H1 (cell line): ENCODE data around the gene HSD17B8. TPM values are rescaled to one million over a fixed set of nuclear protein-coding genes. Genes with fewer than 3 reads are reported as not detected.

Experiments used
- CTCF ChIA-PET: fragments of 300-600 bp; sonication (Branson Sonifier 250); formaldehyde crosslinking; loops from one replicate; lab custom pipeline; 2021; ENCODE audit not compliant: partially characterized antibody; lab: Charles Lee
- POLR2A ChIA-PET: fragments of 300-600 bp; sonication (Branson Sonifier 250); formaldehyde crosslinking; loops from one replicate; lab custom pipeline; 2021; ENCODE audit warnings: inconsistent platforms; ENCODE audit not compliant: partially characterized antibody; lab: Charles Lee
- DNase-seq, 2 experiments: peaks; one replicate each; pipeline versions ENCODE4 v3.0.0 to v3.0.0-alpha.2; 2010 to 2022; ENCODE audit warnings: low spot score in 2 of 2, low read depth in 1 of 2, mixed read lengths in 1 of 2
- FAIRE-seq: peaks from 2 replicates; lab custom pipeline; 2011; peaks lifted over from hg19 to GRCh38; lab: Jason Lieb, UNC
- H2AFZ ChIP-seq: 2 replicates; pipeline ENCODE4 v1.8.1; 2012; ENCODE audit warnings: low read length, inconsistent platforms
- H2AK5ac ChIP-seq: 2 replicates; pipeline ENCODE4 v1.6.1; 2013; ENCODE audit warnings: low read depth, low read length
- H2BK120ac ChIP-seq: replicated peaks from 2 replicates; pipeline ENCODE3; 2013; ENCODE audit warnings: low read depth, low read length, inconsistent platforms
- H2BK12ac ChIP-seq: 2 replicates; pipeline ENCODE4 v1.6.1; 2013; ENCODE audit warnings: low read depth, low read length
- H2BK15ac ChIP-seq: 2 replicates; pipeline ENCODE4 v1.6.1; 2013; ENCODE audit warnings: low read length
- H2BK20ac ChIP-seq: 2 replicates; pipeline ENCODE4 v1.6.1; 2013; ENCODE audit warnings: low read length
- H2BK5ac ChIP-seq: 2 replicates; pipeline ENCODE4 v1.6.1; 2013; ENCODE audit warnings: low read depth, low read length
- H3K14ac ChIP-seq: 2 replicates; pipeline ENCODE4 v1.6.1; 2013; ENCODE audit warnings: inconsistent platforms; ENCODE audit not compliant: insufficient read length
- H3K18ac ChIP-seq: 2 replicates; pipeline ENCODE4 v1.6.1; 2013; ENCODE audit warnings: low read length; ENCODE audit errors: extremely low read depth
- H3K23ac ChIP-seq: 2 replicates; pipeline ENCODE4 v1.6.1; 2013; ENCODE audit warnings: inconsistent platforms; ENCODE audit not compliant: insufficient read length
- H3K23me2 ChIP-seq: 2 replicates; pipeline ENCODE4 v1.6.1; 2013; ENCODE audit warnings: low read depth, low read length
- H3K27ac ChIP-seq: 2 replicates; pipeline ENCODE4 v1.6.1; 2011; ENCODE audit warnings: low read depth, low read length, inconsistent platforms
- H3K27me3 ChIP-seq, 4 experiments: replicated peaks in 1 of 4; 1 replicate in 1 of 4; 2 replicates in 3 of 4; pipeline versions ENCODE4 v1.6.1 to v1.8.1; 2011 to 2013; ENCODE audit warnings: low read length in 3 of 4, mild to moderate bottlenecking in 3 of 4, inconsistent platforms in 2 of 4, mixed read lengths in 2 of 4, moderate library complexity in 1 of 4; ENCODE audit not compliant: control insufficient read depth in 3 of 4, insufficient read depth in 3 of 4; ENCODE audit errors: extremely low read depth in 1 of 4
- H3K36me3 ChIP-seq, 4 experiments: 2 replicates each; pipeline versions ENCODE4 v1.6.1 to v1.8.1; 2011 to 2013; ENCODE audit warnings: mild to moderate bottlenecking in 4 of 4, low read length in 3 of 4, moderate library complexity in 2 of 4, control low read depth in 1 of 4, inconsistent platforms in 1 of 4; ENCODE audit not compliant: insufficient read depth in 4 of 4, control insufficient read depth in 2 of 4
- H3K4ac ChIP-seq: replicated peaks from 2 replicates; pipeline ENCODE3; 2013; ENCODE audit warnings: low read length, low read depth, mixed read lengths, inconsistent platforms; ENCODE audit not compliant: insufficient read length
- H3K4me1 ChIP-seq, 4 experiments: replicated peaks in 1 of 4; 1 replicate in 1 of 4; 2 replicates in 3 of 4; pipeline versions ENCODE4 v1.6.1 to v1.8.1; 2011 to 2013; ENCODE audit warnings: low read length in 3 of 4, inconsistent platforms in 2 of 4, mixed read lengths in 1 of 4; ENCODE audit not compliant: insufficient read depth in 4 of 4, control insufficient read depth in 3 of 4
- H3K4me2 ChIP-seq, 2 experiments: 2 replicates each; pipeline versions ENCODE4 v1.6.1 to v1.8.1; 2011 to 2013; ENCODE audit warnings: low read depth in 2 of 2, low read length in 2 of 2, control low read depth in 1 of 2, inconsistent platforms in 1 of 2, mild to moderate bottlenecking in 1 of 2; ENCODE audit not compliant: insufficient read depth in 1 of 2
- H3K4me3 ChIP-seq, 4 experiments: fragments of 200-600, 300-600 bp in 1 of 4; sonication (generic), shearing (Covaris generic), sonication (Bioruptor Twin) in 1 of 4; 2 replicates each; pipeline versions ENCODE4 v1.5.1 to v1.8.1; 2011 to 2016; ENCODE audit warnings: low read length in 4 of 4, low read depth in 3 of 4, control low read depth in 2 of 4, inconsistent platforms in 2 of 4, mild to moderate bottlenecking in 2 of 4, mixed read lengths in 1 of 4, moderate library complexity in 1 of 4; ENCODE audit not compliant: insufficient read depth in 2 of 4; ENCODE audit errors: extremely low read depth in 1 of 4
- H3K56ac ChIP-seq: replicated peaks from 2 replicates; pipeline ENCODE3; 2013; ENCODE audit warnings: low read depth, mild to moderate bottlenecking, mixed read lengths, low read length, inconsistent platforms; ENCODE audit not compliant: insufficient read length
- H3K79me1 ChIP-seq: 2 replicates; pipeline ENCODE4 v1.6.1; 2013; ENCODE audit warnings: low read depth, low read length, control low read depth
- H3K79me2 ChIP-seq, 2 experiments: 2 replicates each; pipeline versions ENCODE4 v1.6.1 to v1.8.1; 2012 to 2013; ENCODE audit warnings: low read length in 2 of 2, mild to moderate bottlenecking in 2 of 2, inconsistent platforms in 1 of 2; ENCODE audit not compliant: insufficient read depth in 2 of 2, control insufficient read depth in 1 of 2
- H3K9ac ChIP-seq, 4 experiments: replicated peaks in 1 of 4; 1 replicate in 1 of 4; 2 replicates in 3 of 4; pipeline versions ENCODE4 v1.6.1 to v1.8.1; 2011 to 2013; ENCODE audit warnings: low read depth in 3 of 4, low read length in 3 of 4, control low read depth in 2 of 4, mild to moderate bottlenecking in 2 of 4, moderate library complexity in 2 of 4, inconsistent platforms in 1 of 4; ENCODE audit errors: extremely low read depth in 1 of 4
- H3K9me3 ChIP-seq, 2 experiments: 2 replicates each; pipeline versions ENCODE4 v1.6.1 to v1.8.1; 2012 to 2013; ENCODE audit warnings: mild to moderate bottlenecking in 2 of 2, moderate library complexity in 2 of 2, control low read depth in 1 of 2, inconsistent platforms in 1 of 2, low read depth in 1 of 2, low read length in 1 of 2, mixed read lengths in 1 of 2; ENCODE audit not compliant: insufficient read depth in 2 of 2
- H4K20me1 ChIP-seq, 2 experiments: replicated peaks in 1 of 2; 2 replicates each; pipeline versions ENCODE3 to v1.8.1; 2011 to 2013; ENCODE audit warnings: inconsistent platforms in 2 of 2, low read length in 2 of 2, mild to moderate bottlenecking in 1 of 2; ENCODE audit not compliant: insufficient read depth in 2 of 2, control insufficient read depth in 1 of 2
- H4K5ac ChIP-seq: 2 replicates; pipeline ENCODE4 v1.6.1; 2013; ENCODE audit warnings: low read length, low read depth, mixed read lengths, inconsistent platforms; ENCODE audit not compliant: insufficient read length
- H4K8ac ChIP-seq: 2 replicates; pipeline ENCODE4 v1.8.0; 2013; ENCODE audit warnings: mild to moderate bottlenecking, moderate library complexity, low read length, inconsistent platforms; ENCODE audit not compliant: insufficient read depth; ENCODE audit errors: extremely low read depth
- H4K91ac ChIP-seq: replicated peaks from 2 replicates; pipeline ENCODE3; 2013; ENCODE audit warnings: low read length, mixed read lengths, inconsistent platforms; ENCODE audit not compliant: insufficient read length
- CBX8 ChIP-seq: fragments of 300-800, 300-1000 bp; sonication (generic); IDR thresholded peaks from 2 replicates; pipeline ENCODE4 v1.7.1; 2016; ENCODE audit warnings: low read depth, low read length, borderline replicate concordance
- SIN3A ChIP-seq, 2 experiments: IDR thresholded peaks in 1 of 2; conservative IDR thresholded peaks in 1 of 2; 2 replicates each; pipeline ENCODE4 v1.6.1; 2011 to 2012; ENCODE audit warnings: low read length in 2 of 2, improper control_type of control experiment in 1 of 2, low read depth in 1 of 2, mild to moderate bottlenecking in 1 of 2
- TAF7 ChIP-seq: optimal IDR thresholded peaks from 2 replicates; pipeline ENCODE3; 2011; ENCODE audit warnings: low read depth, mild to moderate bottlenecking, inconsistent platforms, low read length, moderate library complexity, borderline replicate concordance
- WGBS, 2 experiments: shearing (Covaris generic) in 1 of 2; methylation state at CpG; one replicate each; pipeline versions ENCODE4 v1.1.6 to v1.1.7; 2013 to 2015; ENCODE audit warnings: low lambda C conversion rate in 2 of 2, mixed read lengths in 2 of 2, inconsistent platforms in 1 of 2, low coverage in 1 of 2, missing lambda C conversion rate in 1 of 2; ENCODE audit not compliant: insufficient replicate concordance in 2 of 2, insufficient coverage in 1 of 2, insufficient read length in 1 of 2; ENCODE audit errors: extremely low coverage in 1 of 2, missing lambda C conversion rate in 1 of 2; 5-methylcytosine and 5-hydroxymethylcytosine counted together
- polyA plus RNA-seq, 7 experiments: library from polyadenylated mRNA; depleted of rRNA in 3 of 7; stranded (reverse) in 5 of 7; unstranded in 2 of 7; fragments of >200 nt in 5 of 7; fragments of 200-250 nt in 2 of 7; gene quantifications; 1 replicate in 5 of 7; 2 replicates in 1 of 7; 4 replicates in 1 of 7; pipeline versions ENCODE4 v1.2.1 to v1.2.3, GENCODE V29; 2011 to 2013; ENCODE audit warnings: missing spikeins in 2 of 7, mixed read lengths in 2 of 7
- total RNA-seq: library from RNA; stranded (reverse); fragmentation: NEBNext Ultra II Directional; extraction: Animal tissue kit (Norgen Biotek cat#: 25700); gene quantifications from 2 replicates; pipeline ENCODE4 v1.2.1, GENCODE V29; 2021

The HSD17B8 gene
- total and polyA plus RNA-seq, 2 of the 8 experiments (the other 6 are each of a cell fraction or from before 2014, with no cell fraction given), result 3.3 to 17.1 TPM

GRCh38 chr6:33248643-33248931 lies 44.1 kb downstream of the HSD17B8 start:
- no peak overlapping the region for H3K56ac ChIP-seq
- H3K9me3 ChIP-seq, result no peaks in the 10 kb centered on the region
- H2BK12ac ChIP-seq, result no peak overlapping the region
- no peaks in the 10 kb centered on the region for H4K20me1 ChIP-seq
- no peak overlapping the region for H3K14ac ChIP-seq
- FAIRE-seq (no peak), DNase-seq (no peak)
- ChIA-PET POLR2A (interaction anchor here (0.7 to 2.2 kb wide), 15 partner anchors 8 to 276 kb away, joined by 3 to 15 read pairs (median 5); partner anchors contain the start of genes HSD17B8, RGL2, RING1 and RPS18), CTCF (interaction anchor here (0.9 to 7.9 kb wide), 39 partner anchors 11 to 315 kb away, joined by 3 to 107 read pairs (median 6); partner anchors contain the start of genes HSD17B8, RING1, RPS18 and VPS52)
- WGBS, 2 experiments, result 15% methylated on average over 14 of the region's 18 CpGs; no CpG with 5 or more reads in 1 of the 2 experiments
- no peak overlapping the region for H3K9ac ChIP-seq
- peak overlapping the region; percentile 20 to 70 (median 52); a peak in 7 of 8 replicates for H3K4me3 ChIP-seq
- peaks cover 9% of the 10 kb centered on the region; the same call in 1 of the 2 replicates for H3K23me2 ChIP-seq
- H2BK15ac ChIP-seq, result no peak overlapping the region
- H4K8ac ChIP-seq, result no peak overlapping the region
- no peak overlapping the region for H4K5ac ChIP-seq
- H2AFZ ChIP-seq, result no peak overlapping the region
- H2BK5ac ChIP-seq, result no peak overlapping the region
- H3K4me2 ChIP-seq, result peak overlapping the region; percentile 63 to 98
- no peak overlapping the region for H2BK120ac ChIP-seq
- H3K18ac ChIP-seq, result no peak overlapping the region
- H2AK5ac ChIP-seq, result no peak overlapping the region
- H4K91ac ChIP-seq, result no peak overlapping the region
- H3K79me2 ChIP-seq, result no peaks in the 10 kb centered on the region
- H3K4me1 ChIP-seq, result peaks cover 0 to 10% (median 7%) of the 10 kb centered on the region in 4 experiments; a peak in 4 of 7 replicates
- H3K27ac ChIP-seq, result no peak overlapping the region
- peaks cover 0 to 21% (median 11%) of the 10 kb centered on the region in 4 experiments; a peak in 6 of 7 replicates for H3K27me3 ChIP-seq
- no peaks in the 10 kb centered on the region for H3K79me1 ChIP-seq
- H2BK20ac ChIP-seq, result no peak overlapping the region
- no peak for TF ChIP-seq TAF7
- no peak for TF ChIP-seq CBX8
- peak in 1 of 2 experiments; percentile 40; a peak in 2 of 4 replicates for TF ChIP-seq SIN3A (conservative IDR thresholded peaks at IDR 0.05 in 1 of 2, IDR thresholded peaks at IDR 0.05 in 1 of 2; ENCODE audit: low read depth in 1 of 2, low read length in 2 of 2)
- no peak overlapping the region for H3K23ac ChIP-seq
- no peak overlapping the region for H3K4ac ChIP-seq
- peaks cover 0 to 2% (median 0%) of the 10 kb centered on the region in 4 experiments; a peak in 1 of 8 replicates for H3K36me3 ChIP-seq
